SK-N-SH (cell line): Measurements from ENCODE around the gene TAF5L. TPM values are rescaled to one million over a fixed set of nuclear protein-coding genes. Genes with fewer than 3 reads are reported as not detected.

Experiments used
- CTCF ChIA-PET: fragments of 300-600, 350-600 bp; formaldehyde crosslinking; extraction: SDS; loops from one replicate; lab custom pipeline; 2021; lab: Yijun Ruan, JAX
- POLR2A ChIA-PET: fragments of 350-600 bp; sonication (Branson Sonifier 250); formaldehyde crosslinking; extraction: SDS; loops from one replicate; lab custom pipeline; 2020; ENCODE audit warnings: antibody characterized with exemption, inconsistent platforms; lab: Yijun Ruan, JAX
- DNase-seq: peaks from one replicate; pipeline ENCODE4 v3.0.0; 2012
- H2AFZ ChIP-seq: fragments of 200-600 bp; sonication (generic); 2 replicates; pipeline ENCODE4 v1.8.1; 2016; ENCODE audit warnings: antibody characterized with exemption, mild to moderate bottlenecking, low read depth
- H3F3A ChIP-seq: fragments of 200-600 bp; sonication (generic); replicated peaks from 2 replicates; pipeline ENCODE3; 2016; ENCODE audit warnings: antibody characterized with exemption, mild to moderate bottlenecking; ENCODE audit not compliant: insufficient read depth
- H3K27ac ChIP-seq, 2 experiments: fragments of 200-500 bp in 1 of 2; fragments of 200-600 bp in 1 of 2; sonication (Bioruptor generic) in 1 of 2; sonication (generic), shearing (Covaris generic) in 1 of 2; 2 replicates each; pipeline versions ENCODE4 v1.5.1 to v1.6.1; 2014 to 2016; ENCODE audit warnings: low read depth in 2 of 2, inconsistent platforms in 1 of 2, low read length in 1 of 2, mild to moderate bottlenecking in 1 of 2, mixed read lengths in 1 of 2
- H3K27me3 ChIP-seq: fragments of 200-600 bp; sonication (generic), shearing (Covaris generic); 2 replicates; pipeline ENCODE4 v1.6.1; 2016; ENCODE audit warnings: mixed run types; ENCODE audit not compliant: insufficient read depth
- H3K36me3 ChIP-seq, 2 experiments: fragments of 200-500 bp in 1 of 2; fragments of 200-600 bp in 1 of 2; sonication (Bioruptor generic) in 1 of 2; sonication (generic) in 1 of 2; replicated peaks in 1 of 2; 2 replicates each; pipeline versions ENCODE3 to v1.5.1; 2014 to 2016; ENCODE audit warnings: low read length in 1 of 2, mild to moderate bottlenecking in 1 of 2; ENCODE audit not compliant: insufficient read depth in 2 of 2, control insufficient read depth in 1 of 2
- H3K4me1 ChIP-seq, 2 experiments: fragments of 200-500 bp in 1 of 2; fragments of 200-600 bp in 1 of 2; sonication (Bioruptor generic) in 1 of 2; sonication (generic), shearing (Covaris generic) in 1 of 2; 2 replicates each; pipeline versions ENCODE4 v1.5.1 to v1.6.1; 2014 to 2016; ENCODE audit warnings: low read depth in 1 of 2, low read length in 1 of 2, mixed run types in 1 of 2; ENCODE audit not compliant: insufficient read depth in 2 of 2, control insufficient read depth in 1 of 2
- H3K4me2 ChIP-seq: fragments of 200-600 bp; sonication (generic), shearing (Covaris generic); 2 replicates; pipeline ENCODE4 v1.6.1; 2017; ENCODE audit warnings: mixed run types
- H3K4me3 ChIP-seq, 2 experiments: fragments of 200-500 bp in 1 of 2; fragments of 200-600 bp in 1 of 2; sonication (Bioruptor generic) in 1 of 2; sonication (generic), shearing (Covaris generic) in 1 of 2; 2 replicates each; pipeline versions ENCODE4 v1.5.1 to v1.8.1; 2014 to 2016; ENCODE audit warnings: low read depth in 2 of 2, inconsistent platforms in 1 of 2, low read length in 1 of 2, mild to moderate bottlenecking in 1 of 2, mixed read lengths in 1 of 2, moderate library complexity in 1 of 2
- H3K79me2 ChIP-seq: fragments of 200-600 bp; sonication (generic); 2 replicates; pipeline ENCODE4 v1.8.1; 2017; ENCODE audit warnings: mild to moderate bottlenecking; ENCODE audit not compliant: insufficient read depth
- H3K9ac ChIP-seq: fragments of 200-600 bp; sonication (generic); 2 replicates; pipeline ENCODE4 v1.6.1; 2017; ENCODE audit warnings: mixed run types
- H3K9me2 ChIP-seq: fragments of 200-600 bp; sonication (generic); 2 replicates; pipeline ENCODE4 v1.6.1; 2017; ENCODE audit warnings: mixed run types
- H3K9me3 ChIP-seq: fragments of 200-600 bp; sonication (generic); 2 replicates; pipeline ENCODE4 v1.6.1; 2017; ENCODE audit warnings: mixed run types, mild to moderate bottlenecking, moderate library complexity
- H4K20me1 ChIP-seq: fragments of 200-600 bp; sonication (generic); 2 replicates; pipeline ENCODE4 v1.6.1; 2017; ENCODE audit warnings: mild to moderate bottlenecking, mixed run types; ENCODE audit not compliant: insufficient read depth
- CHD2 ChIP-seq: fragments of 150-350 bp; IDR thresholded peaks from 2 replicates; pipeline ENCODE4 v1.6.1; 2018; ENCODE audit warnings: low read length; ENCODE audit not compliant: partially characterized antibody
- ELF1 ChIP-seq: IDR thresholded peaks from 2 replicates; pipeline ENCODE4 v1.4.0; 2012
- EP300 ChIP-seq, 2 experiments: IDR thresholded peaks; 2 replicates each; pipeline versions ENCODE4 v1.4.0 to v1.6.1; 2012; ENCODE audit warnings: borderline replicate concordance in 1 of 2, low read depth in 1 of 2, low read length in 1 of 2
- EZH2phosphoT487 ChIP-seq: fragments of 200-600 bp; sonication (generic); IDR thresholded peaks from 2 replicates; pipeline ENCODE4 v1.6.1; 2017; ENCODE audit warnings: low read depth, mixed run types, mild to moderate bottlenecking, antibody characterized with exemption, moderate library complexity, borderline replicate concordance
- FOSL2 ChIP-seq: IDR thresholded peaks from 2 replicates; pipeline ENCODE4 v1.4.0; 2012; ENCODE audit warnings: low read depth, mild to moderate bottlenecking, moderate library complexity, borderline replicate concordance
- FOXJ3 ChIP-seq: sonication (generic); formaldehyde crosslinking; IDR thresholded peaks from 2 replicates; pipeline ENCODE4 v1.5.1; 2020; ENCODE audit warnings: mild to moderate bottlenecking, missing genetic modification reagents
- FOXM1 ChIP-seq: IDR thresholded peaks from 2 replicates; pipeline ENCODE4 v1.4.0; 2012; ENCODE audit warnings: low read depth, mild to moderate bottlenecking
- GATA2 ChIP-seq: sonication (generic); formaldehyde crosslinking; IDR thresholded peaks from 2 replicates; pipeline ENCODE4 v1.5.0; 2020; ENCODE audit warnings: mild to moderate bottlenecking, missing genetic modification reagents
- IRF3 ChIP-seq: fragments of 150-350 bp; IDR thresholded peaks from 2 replicates; pipeline ENCODE4 v1.6.1; 2016; ENCODE audit warnings: mild to moderate bottlenecking, low read depth, low read length
- MAX ChIP-seq: IDR thresholded peaks from 2 replicates; pipeline ENCODE4 v1.4.0; 2012; ENCODE audit warnings: low read depth
- MEF2A ChIP-seq: IDR thresholded peaks from 2 replicates; pipeline ENCODE4 v1.4.0; 2012; ENCODE audit warnings: low read depth, borderline replicate concordance
- MXI1 ChIP-seq: IDR thresholded peaks from 2 replicates; pipeline ENCODE4 v1.6.1; 2012; ENCODE audit warnings: mild to moderate bottlenecking, low read depth, low read length, improper control_type of control experiment
- NFIC ChIP-seq: IDR thresholded peaks from 2 replicates; pipeline ENCODE4 v1.4.0; 2012; ENCODE audit warnings: borderline replicate concordance
- NRF1 ChIP-seq: IDR thresholded peaks from 2 replicates; pipeline ENCODE4 v1.6.1; 2012; ENCODE audit warnings: low read depth, mild to moderate bottlenecking, low read length
- RAD21 ChIP-seq: IDR thresholded peaks from 2 replicates; pipeline ENCODE4 v1.6.1; 2012; ENCODE audit warnings: mild to moderate bottlenecking, low read length
- RCOR1 ChIP-seq: fragments of 150-350 bp; IDR thresholded peaks from 2 replicates; pipeline ENCODE4 v1.6.1; 2017; ENCODE audit warnings: antibody characterized with exemption, low read length
- REST ChIP-seq: IDR thresholded peaks from 2 replicates; pipeline ENCODE4 v1.6.1; 2012; ENCODE audit warnings: mild to moderate bottlenecking, low read depth, low read length, moderate library complexity
- RFX5 ChIP-seq: IDR thresholded peaks from 2 replicates; pipeline ENCODE4 v1.6.1; 2012; ENCODE audit warnings: mild to moderate bottlenecking, improper control_type of control experiment, low read length
- RXRA ChIP-seq: IDR thresholded peaks from 2 replicates; pipeline ENCODE4 v1.4.0; 2012; ENCODE audit warnings: low read depth, mild to moderate bottlenecking, borderline replicate concordance
- USF1 ChIP-seq: IDR thresholded peaks from 2 replicates; pipeline ENCODE4 v1.4.0; 2012; ENCODE audit warnings: low read depth, borderline replicate concordance
- USF2 ChIP-seq: fragments of 150-350 bp; IDR thresholded peaks from 2 replicates; pipeline ENCODE4 v1.6.1; 2017; ENCODE audit warnings: antibody characterized with exemption, low read length, low read depth, borderline replicate concordance
- YY1 ChIP-seq: IDR thresholded peaks from 2 replicates; pipeline ENCODE4 v1.4.0; 2012; ENCODE audit warnings: low read depth, mild to moderate bottlenecking
- ZBTB33 ChIP-seq: IDR thresholded peaks from 2 replicates; pipeline ENCODE4 v1.4.0; 2012; ENCODE audit warnings: low read depth, borderline replicate concordance
- WGBS: methylation state at CpG from one replicate; pipeline ENCODE4 v1.1.6; 2017; ENCODE audit warnings: low lambda C conversion rate; 5-methylcytosine and 5-hydroxymethylcytosine counted together
- polyA plus RNA-seq, 3 experiments: library from polyadenylated mRNA; depleted of rRNA; stranded (reverse); fragments of >200 nt; gene quantifications; 2 replicates each; pipeline ENCODE4 v1.2.3, GENCODE V29; 2012

The TAF5L gene
- polyA plus RNA-seq, 1 of the 3 experiments (the other 2 are of a cell fraction) = 17.1 TPM

GRCh38 chr1:229664133-229664689 is 38.3 kb upstream of the TAF5L start:
- Histone ChIP-seq H4K20me1 (no peaks in the 10 kb centered on the region), H3K4me3 (no peak overlapping the region), H3K36me3 (peaks cover 11 to 29% of the 10 kb centered on the region in 2 experiments), H3F3A (no peaks in the 10 kb centered on the region), H3K9me3 (no peaks in the 10 kb centered on the region), H3K9me2 (no peaks in the 10 kb centered on the region), H2AFZ (no peak overlapping the region), H3K79me2 (no peaks in the 10 kb centered on the region), H3K4me1 (peaks cover 0 to 27% of the 10 kb centered on the region in 2 experiments; a peak in 1 of 4 replicates), H3K27ac (peak overlapping the region in 1 of 2 experiments; percentile 80; a peak in 2 of 4 replicates), H3K4me2 (no peak overlapping the region), H3K9ac (no peak overlapping the region), H3K27me3 (no peaks in the 10 kb centered on the region)
- CTCF ChIA-PET = interaction anchor here (0.7 to 1.2 kb wide), 3 partner anchors 29 to 551 kb away, joined by 3 to 4 read pairs (median 3); no protein-coding TSS in a partner anchor
- 33% methylated on average over 8 of the region's 9 CpGs for WGBS
- POLR2A ChIA-PET = interaction anchor here (1.0 to 1.7 kb wide), 2 partner anchors 10 to 240 kb away, joined by 3 read pairs; no protein-coding TSS in a partner anchor
- TF ChIP-seq MXI1 (0 out of 2 replicates have a peak, but pooled peaks have one; percentile 30), MAX (no peak), RXRA (no peak), FOXJ3 (CRISPR knock-in tag) (peak; percentile 29; the same call in 1 of the 2 replicates), RFX5 (no peak), CHD2 (peak; percentile 7), MEF2A (no peak), EZH2phosphoT487 (no peak), ZBTB33 (no peak), RCOR1 (peak; percentile 86; the same call in 1 of the 2 replicates), REST (no peak), GATA2 (peak; percentile 77), NRF1 (no peak), ELF1 (no peak), RAD21 (peak; percentile 29), YY1 (no peak), IRF3 (no peak), NFIC (peak; percentile 64), USF2 (no peak), EP300 (IDR thresholded peaks at IDR 0.05; ENCODE audit: borderline replicate concordance in 1 of 2, low read depth in 1 of 2, low read length in 1 of 2) (peak in 1 of 2 experiments; percentile 59; a peak in 2 of 4 replicates), USF1 (no peak), FOXM1 (no peak), FOSL2 (no peak)
- peak; percentile 46 for DNase-seq
